ENCODE measurements around the gene KCNQ1.

Gene KCNQ1

DNA sequence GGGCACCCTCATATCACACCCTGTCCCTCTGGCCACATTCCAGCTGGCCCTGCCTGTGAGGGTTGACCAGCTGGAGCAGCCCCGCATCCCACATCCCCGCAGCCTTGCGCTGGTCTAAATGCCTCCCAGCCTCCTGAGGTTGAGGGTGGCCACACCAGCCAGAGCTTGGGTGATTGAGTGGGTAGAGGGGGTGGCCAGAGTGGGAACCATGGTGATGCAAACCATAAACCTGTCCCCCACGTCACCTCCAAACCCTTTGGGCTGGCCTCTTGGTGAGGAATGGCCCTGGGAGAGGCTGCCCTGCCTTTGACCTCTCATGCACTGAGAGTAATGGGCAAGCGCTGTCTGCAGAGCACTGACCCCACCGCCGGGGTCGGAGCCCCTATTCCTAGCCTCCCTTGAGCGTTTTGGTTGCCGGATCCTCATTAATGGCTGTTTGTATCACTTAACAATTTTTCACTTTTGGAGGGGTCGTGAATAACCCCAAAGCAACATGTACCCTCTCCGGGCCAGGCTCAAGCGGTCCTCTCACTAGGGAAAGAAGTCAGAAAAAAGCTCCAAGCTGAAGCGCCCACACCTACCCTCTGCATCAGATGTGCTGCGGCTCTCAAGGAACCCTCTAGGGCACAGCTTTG, 271.0 kb downstream of the KCNQ1 start:
- TF ChIP-seq, protein P1, sequence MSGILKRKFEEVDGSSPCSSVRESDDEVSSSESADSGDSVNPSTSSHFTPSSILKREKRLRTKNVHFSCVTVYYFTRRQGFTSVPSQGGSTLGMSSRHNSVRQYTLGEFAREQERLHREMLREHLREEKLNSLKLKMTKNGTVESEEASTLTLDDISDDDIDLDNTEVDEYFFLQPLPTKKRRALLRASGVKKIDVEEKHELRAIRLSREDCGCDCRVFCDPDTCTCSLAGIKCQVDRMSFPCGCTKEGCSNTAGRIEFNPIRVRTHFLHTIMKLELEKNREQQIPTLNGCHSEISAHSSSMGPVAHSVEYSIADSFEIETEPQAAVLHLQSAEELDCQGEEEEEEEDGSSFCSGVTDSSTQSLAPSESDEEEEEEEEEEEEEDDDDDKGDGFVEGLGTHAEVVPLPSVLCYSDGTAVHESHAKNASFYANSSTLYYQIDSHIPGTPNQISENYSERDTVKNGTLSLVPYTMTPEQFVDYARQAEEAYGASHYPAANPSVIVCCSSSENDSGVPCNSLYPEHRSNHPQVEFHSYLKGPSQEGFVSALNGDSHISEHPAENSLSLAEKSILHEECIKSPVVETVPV (CRISPR knock-in tag; IDR thresholded peaks at IDR 0.05) = no peak
- TF ChIP-seq GLIS3 (CRISPR knock-in tag; IDR thresholded peaks at IDR 0.05) = no peak
- no peak for TF ChIP-seq TOX (CRISPR knock-in tag; IDR thresholded peaks at IDR 0.05; ENCODE audit: borderline replicate concordance)
- no peak for TF ChIP-seq TCF4 (CRISPR knock-in tag; IDR thresholded peaks at IDR 0.05; ENCODE audit: borderline replicate concordance)
- no peak for TF ChIP-seq ESRRG (CRISPR knock-in tag; IDR thresholded peaks at IDR 0.05)
- TF ChIP-seq, protein P2, sequence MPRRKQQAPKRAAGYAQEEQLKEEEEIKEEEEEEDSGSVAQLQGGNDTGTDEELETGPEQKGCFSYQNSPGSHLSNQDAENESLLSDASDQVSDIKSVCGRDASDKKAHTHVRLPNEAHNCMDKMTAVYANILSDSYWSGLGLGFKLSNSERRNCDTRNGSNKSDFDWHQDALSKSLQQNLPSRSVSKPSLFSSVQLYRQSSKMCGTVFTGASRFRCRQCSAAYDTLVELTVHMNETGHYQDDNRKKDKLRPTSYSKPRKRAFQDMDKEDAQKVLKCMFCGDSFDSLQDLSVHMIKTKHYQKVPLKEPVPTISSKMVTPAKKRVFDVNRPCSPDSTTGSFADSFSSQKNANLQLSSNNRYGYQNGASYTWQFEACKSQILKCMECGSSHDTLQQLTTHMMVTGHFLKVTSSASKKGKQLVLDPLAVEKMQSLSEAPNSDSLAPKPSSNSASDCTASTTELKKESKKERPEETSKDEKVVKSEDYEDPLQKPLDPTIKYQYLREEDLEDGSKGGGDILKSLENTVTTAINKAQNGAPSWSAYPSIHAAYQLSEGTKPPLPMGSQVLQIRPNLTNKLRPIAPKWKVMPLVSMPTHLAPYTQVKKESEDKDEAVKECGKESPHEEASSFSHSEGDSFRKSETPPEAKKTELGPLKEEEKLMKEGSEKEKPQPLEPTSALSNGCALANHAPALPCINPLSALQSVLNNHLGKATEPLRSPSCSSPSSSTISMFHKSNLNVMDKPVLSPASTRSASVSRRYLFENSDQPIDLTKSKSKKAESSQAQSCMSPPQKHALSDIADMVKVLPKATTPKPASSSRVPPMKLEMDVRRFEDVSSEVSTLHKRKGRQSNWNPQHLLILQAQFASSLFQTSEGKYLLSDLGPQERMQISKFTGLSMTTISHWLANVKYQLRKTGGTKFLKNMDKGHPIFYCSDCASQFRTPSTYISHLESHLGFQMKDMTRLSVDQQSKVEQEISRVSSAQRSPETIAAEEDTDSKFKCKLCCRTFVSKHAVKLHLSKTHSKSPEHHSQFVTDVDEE (CRISPR knock-in tag; IDR thresholded peaks at IDR 0.05) = no peak
- TF ChIP-seq, protein P3, sequence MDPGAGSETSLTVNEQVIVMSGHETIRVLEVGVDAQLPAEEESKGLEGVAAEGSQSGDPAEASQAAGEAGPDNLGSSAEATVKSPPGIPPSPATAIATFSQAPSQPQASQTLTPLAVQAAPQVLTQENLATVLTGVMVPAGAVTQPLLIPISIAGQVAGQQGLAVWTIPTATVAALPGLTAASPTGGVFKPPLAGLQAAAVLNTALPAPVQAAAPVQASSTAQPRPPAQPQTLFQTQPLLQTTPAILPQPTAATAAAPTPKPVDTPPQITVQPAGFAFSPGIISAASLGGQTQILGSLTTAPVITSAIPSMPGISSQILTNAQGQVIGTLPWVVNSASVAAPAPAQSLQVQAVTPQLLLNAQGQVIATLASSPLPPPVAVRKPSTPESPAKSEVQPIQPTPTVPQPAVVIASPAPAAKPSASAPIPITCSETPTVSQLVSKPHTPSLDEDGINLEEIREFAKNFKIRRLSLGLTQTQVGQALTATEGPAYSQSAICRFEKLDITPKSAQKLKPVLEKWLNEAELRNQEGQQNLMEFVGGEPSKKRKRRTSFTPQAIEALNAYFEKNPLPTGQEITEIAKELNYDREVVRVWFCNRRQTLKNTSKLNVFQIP (CRISPR knock-in tag; IDR thresholded peaks at IDR 0.05; ENCODE audit: borderline replicate concordance, low read depth) = no peak
- no peak for TF ChIP-seq ZNF565 (CRISPR knock-in tag; conservative IDR thresholded peaks at IDR 0.05; ENCODE audit: low read depth)
- TF ChIP-seq, protein P4, sequence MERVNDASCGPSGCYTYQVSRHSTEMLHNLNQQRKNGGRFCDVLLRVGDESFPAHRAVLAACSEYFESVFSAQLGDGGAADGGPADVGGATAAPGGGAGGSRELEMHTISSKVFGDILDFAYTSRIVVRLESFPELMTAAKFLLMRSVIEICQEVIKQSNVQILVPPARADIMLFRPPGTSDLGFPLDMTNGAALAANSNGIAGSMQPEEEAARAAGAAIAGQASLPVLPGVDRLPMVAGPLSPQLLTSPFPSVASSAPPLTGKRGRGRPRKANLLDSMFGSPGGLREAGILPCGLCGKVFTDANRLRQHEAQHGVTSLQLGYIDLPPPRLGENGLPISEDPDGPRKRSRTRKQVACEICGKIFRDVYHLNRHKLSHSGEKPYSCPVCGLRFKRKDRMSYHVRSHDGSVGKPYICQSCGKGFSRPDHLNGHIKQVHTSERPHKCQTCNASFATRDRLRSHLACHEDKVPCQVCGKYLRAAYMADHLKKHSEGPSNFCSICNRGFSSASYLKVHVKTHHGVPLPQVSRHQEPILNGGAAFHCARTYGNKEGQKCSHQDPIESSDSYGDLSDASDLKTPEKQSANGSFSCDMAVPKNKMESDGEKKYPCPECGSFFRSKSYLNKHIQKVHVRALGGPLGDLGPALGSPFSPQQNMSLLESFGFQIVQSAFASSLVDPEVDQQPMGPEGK (CRISPR knock-in tag; IDR thresholded peaks at IDR 0.05; ENCODE audit: borderline replicate concordance) = no peak
- TF ChIP-seq ZFP3 (CRISPR knock-in tag; IDR thresholded peaks at IDR 0.05) = no peak
- no peak for TF ChIP-seq ZFP30 (CRISPR knock-in tag; IDR thresholded peaks at IDR 0.05)
- TF ChIP-seq OSR1 (CRISPR knock-in tag; IDR thresholded peaks at IDR 0.05) = no peak
- no peak for TF ChIP-seq BACH2 (CRISPR knock-in tag; IDR thresholded peaks at IDR 0.05; ENCODE audit: borderline replicate concordance)
- no peak for TF ChIP-seq ZNF70 (CRISPR knock-in tag; IDR thresholded peaks at IDR 0.05)
- TF ChIP-seq RARB (CRISPR knock-in tag; IDR thresholded peaks at IDR 0.05) = no peak
- TF ChIP-seq SNAI2 (CRISPR knock-in tag; IDR thresholded peaks at IDR 0.05) = no peak
- no peak for TF ChIP-seq PPARA (CRISPR knock-in tag; IDR thresholded peaks at IDR 0.05; ENCODE audit: borderline replicate concordance)
- ATAC-seq = no peak

DNA sequence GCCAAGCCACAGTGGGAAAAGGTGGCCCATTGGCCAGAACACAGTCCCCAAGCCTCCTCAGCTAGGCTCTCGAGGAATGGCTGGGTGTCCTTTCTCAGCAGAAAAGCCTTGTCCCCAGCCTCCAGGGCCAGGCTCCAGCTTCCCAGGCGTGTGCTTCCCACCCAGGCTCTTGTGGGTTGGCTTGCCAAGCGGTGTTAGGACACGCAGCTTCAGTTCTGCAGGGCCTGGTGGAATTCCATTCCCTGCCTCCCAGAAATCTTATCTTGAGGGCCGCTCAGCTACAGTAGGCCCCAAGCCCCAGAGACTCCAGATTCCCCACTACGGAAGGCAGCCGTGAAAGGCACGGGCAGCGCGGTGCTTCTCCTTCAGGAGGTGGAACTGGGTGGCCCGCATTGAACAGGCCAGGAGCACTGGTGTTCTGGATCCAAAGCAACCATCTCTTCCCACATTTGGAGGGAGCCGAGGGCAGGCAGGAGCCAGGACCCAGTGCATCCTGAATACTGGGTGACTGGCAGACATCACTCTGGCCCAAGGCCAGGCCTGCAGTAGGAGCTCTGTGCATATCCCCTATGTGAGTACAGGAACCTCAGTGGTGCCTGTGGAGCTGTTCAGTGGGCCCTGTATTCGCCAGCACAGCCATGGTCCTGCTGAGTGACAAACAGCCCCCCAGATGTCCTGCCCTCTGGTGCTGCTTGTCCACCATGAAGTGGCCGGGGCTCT, 271.7 kb downstream of the KCNQ1 start:
- ATAC-seq = no peak

More for the DNA sequence above, 271.7 kb downstream of the KCNQ1 start:
- TF ChIP-seq, protein P2 (CRISPR knock-in tag; IDR thresholded peaks at IDR 0.05) = no peak

Data from SK-N-SH treated with all-trans-retinoic acid at 6 μM for 48 hours (cell line).